GM12878 (cell line): ENCODE data around the gene NAA25. TPM values are rescaled to one million over a fixed set of nuclear protein-coding genes. Genes with fewer than 3 reads are reported as not detected.
A peak's percentile ranks its signal among the peaks of the same experiment; 100 is the strongest.

Source experiments
- BACH1 ChIP-seq: fragments of 450-650 bp; IDR thresholded peaks from 2 replicates; pipeline ENCODE4 v1.6.1; 2017; ENCODE audit warnings: mild to moderate bottlenecking, borderline replicate concordance
- ETV6 ChIP-seq, 2 experiments: fragments of 450-650 bp in 1 of 2; IDR thresholded peaks in 1 of 2; conservative IDR thresholded peaks in 1 of 2; 2 replicates each; pipeline ENCODE4 v1.6.1; 2014; ENCODE audit warnings: antibody characterized with exemption in 1 of 2, borderline replicate concordance in 1 of 2, low read depth in 1 of 2, mild to moderate bottlenecking in 1 of 2, moderate library complexity in 1 of 2
- FOXK2 ChIP-seq: fragments of 450-650 bp; IDR thresholded peaks from 2 replicates; pipeline ENCODE4 v1.6.1; 2017; ENCODE audit warnings: mild to moderate bottlenecking, moderate library complexity
- HDAC6 ChIP-seq: fragments of 200-600 bp; sonication (generic); IDR thresholded peaks from one replicate; pipeline ENCODE4 v1.8.0; 2017; ENCODE audit warnings: antibody characterized with exemption; ENCODE audit not compliant: unreplicated experiment
- HDGF ChIP-seq: fragments of 450-650 bp; IDR thresholded peaks from 2 replicates; pipeline ENCODE4 v1.6.1; 2016; ENCODE audit warnings: antibody characterized with exemption
- KDM1A ChIP-seq: fragments of 200-600 bp; sonication (generic); IDR thresholded peaks from 2 replicates; pipeline ENCODE4 v1.6.1; 2016; ENCODE audit warnings: borderline replicate concordance
- NR2C2 ChIP-seq: IDR thresholded peaks from 2 replicates; pipeline ENCODE4 v1.6.1; 2011; ENCODE audit warnings: borderline replicate concordance, low read depth; ENCODE audit not compliant: control insufficient read depth, insufficient read length
- RFX5 ChIP-seq: IDR thresholded peaks from 2 replicates; pipeline ENCODE4 v1.6.1; 2011; ENCODE audit warnings: low read depth, low read length, improper control_type of control experiment
- RUNX3 ChIP-seq: IDR thresholded peaks from 2 replicates; pipeline ENCODE4 v1.6.1; 2012; ENCODE audit warnings: low read length, inconsistent platforms
- SMARCA5 ChIP-seq: fragments of 450-650 bp; IDR thresholded peaks from 2 replicates; pipeline ENCODE4 v1.6.1; 2017; ENCODE audit warnings: mild to moderate bottlenecking
- SP1 ChIP-seq: IDR thresholded peaks from one replicate; pipeline ENCODE4 v1.6.1; 2011; ENCODE audit warnings: low read depth, low read length
- STAT1 ChIP-seq: fragments of 450-650 bp; conservative IDR thresholded peaks from 2 replicates; pipeline ENCODE4 v1.6.1; 2014; ENCODE audit warnings: antibody characterized with exemption, mild to moderate bottlenecking
- YY1 ChIP-seq: IDR thresholded peaks from 2 replicates; pipeline ENCODE4 v1.6.1; 2011; ENCODE audit warnings: low read depth, mild to moderate bottlenecking, low read length
- ZNF384 ChIP-seq: IDR thresholded peaks from 2 replicates; pipeline ENCODE4 v1.6.1; 2012; ENCODE audit warnings: low read depth, mild to moderate bottlenecking, low read length, improper control_type of control experiment, borderline replicate concordance
- polyA plus RNA-seq, 11 experiments: library from polyadenylated mRNA; depleted of rRNA in 4 of 11; unstranded in 6 of 11; stranded (reverse) in 5 of 11; fragments of >200 nt; fragmentation: Nextera tagmentation in 4 of 11; fragmentation: Illumina TruSeq in 1 of 11; extraction: Ambion mirVana in 4 of 11; extraction: Trizol in 1 of 11; gene quantifications; 1 replicate in 1 of 11; 2 replicates in 10 of 11; pipeline versions ENCODE4 v1.2.1 to v1.2.3, GENCODE V29; 2011 to 2016; ENCODE audit warnings: inconsistent platforms in 2 of 11, missing spikeins in 2 of 11, low read depth in 1 of 11
- total RNA-seq, 4 experiments: library from RNA; depleted of rRNA in 3 of 4; stranded (reverse); fragments of >200 nt in 3 of 4; fragmentation: Illumina TruSeq in 1 of 4; extraction: Trizol in 1 of 4; gene quantifications; 2 replicates each; pipeline versions ENCODE4 v1.2.1 to v1.2.3, GENCODE V29; 2013 to 2021
- TF ChIP-seq, protein P1 (sequence below): fragments of 450-650 bp; IDR thresholded peaks from 2 replicates; pipeline ENCODE4 v1.6.1; 2016; ENCODE audit warnings: mild to moderate bottlenecking, moderate library complexity, borderline replicate concordance
- TF ChIP-seq, protein P2 (sequence below): fragments of 450-650 bp; IDR thresholded peaks from 2 replicates; pipeline ENCODE4 v1.6.1; 2018; ENCODE audit warnings: mild to moderate bottlenecking, low read depth, moderate library complexity; ENCODE audit not compliant: partially characterized antibody
- TF ChIP-seq, protein P3 (sequence below): IDR thresholded peaks from 2 replicates; pipeline ENCODE4 v1.6.1; 2011; ENCODE audit warnings: low read depth, low read length, improper control_type of control experiment, borderline replicate concordance
- TF ChIP-seq, protein P4 (sequence below): fragments of 450-650 bp; IDR thresholded peaks from 2 replicates; pipeline ENCODE4 v1.6.1; 2017; ENCODE audit warnings: mild to moderate bottlenecking

Gene NAA25
- total and polyA plus RNA-seq, 10 of the 15 experiments (the other 5 are each of a cell fraction or from before 2014, with no cell fraction given) = 15.0 to 39.2 (median 29.4) TPM

DNA sequence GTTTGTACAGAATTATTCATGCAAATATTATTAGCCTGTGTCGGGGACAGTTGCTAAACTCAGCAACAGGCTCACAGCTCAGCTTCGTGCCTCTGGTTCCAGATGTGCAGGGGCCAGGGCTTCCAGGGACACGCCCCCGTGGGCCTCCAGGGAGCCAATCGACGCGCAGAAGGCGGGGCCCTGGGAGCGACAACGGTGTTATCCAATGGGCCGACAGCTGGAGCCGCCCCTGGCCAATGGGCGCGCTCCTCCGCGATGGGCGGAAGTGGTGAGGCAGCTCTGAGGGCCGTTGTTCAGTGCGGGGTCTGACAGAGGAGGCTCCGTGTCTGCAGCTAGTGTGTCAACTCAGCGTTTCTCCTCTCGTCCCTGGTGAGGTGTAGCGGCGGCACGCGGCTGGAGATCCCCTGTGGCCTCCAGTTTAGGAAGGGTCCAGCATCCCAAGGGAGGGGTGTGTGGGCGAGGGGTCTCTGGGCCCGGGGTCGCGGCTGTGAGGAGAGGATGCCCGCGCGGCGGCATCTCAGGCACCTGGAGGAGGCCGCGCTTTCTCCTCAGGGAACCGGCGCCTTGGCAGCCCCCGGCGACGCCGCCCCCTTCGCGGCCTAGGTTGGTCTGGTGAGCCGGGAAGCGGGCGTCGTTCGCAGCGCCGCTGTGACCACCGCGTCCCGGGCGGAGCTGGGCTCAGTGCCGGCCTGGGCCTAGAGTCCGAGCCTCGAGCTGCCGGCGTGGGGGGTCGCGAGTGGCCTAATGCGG is 16.8 kb upstream of the NAA25 start, which contains the start of gene TRAFD1 (continued):
- TF ChIP-seq, protein P1, sequence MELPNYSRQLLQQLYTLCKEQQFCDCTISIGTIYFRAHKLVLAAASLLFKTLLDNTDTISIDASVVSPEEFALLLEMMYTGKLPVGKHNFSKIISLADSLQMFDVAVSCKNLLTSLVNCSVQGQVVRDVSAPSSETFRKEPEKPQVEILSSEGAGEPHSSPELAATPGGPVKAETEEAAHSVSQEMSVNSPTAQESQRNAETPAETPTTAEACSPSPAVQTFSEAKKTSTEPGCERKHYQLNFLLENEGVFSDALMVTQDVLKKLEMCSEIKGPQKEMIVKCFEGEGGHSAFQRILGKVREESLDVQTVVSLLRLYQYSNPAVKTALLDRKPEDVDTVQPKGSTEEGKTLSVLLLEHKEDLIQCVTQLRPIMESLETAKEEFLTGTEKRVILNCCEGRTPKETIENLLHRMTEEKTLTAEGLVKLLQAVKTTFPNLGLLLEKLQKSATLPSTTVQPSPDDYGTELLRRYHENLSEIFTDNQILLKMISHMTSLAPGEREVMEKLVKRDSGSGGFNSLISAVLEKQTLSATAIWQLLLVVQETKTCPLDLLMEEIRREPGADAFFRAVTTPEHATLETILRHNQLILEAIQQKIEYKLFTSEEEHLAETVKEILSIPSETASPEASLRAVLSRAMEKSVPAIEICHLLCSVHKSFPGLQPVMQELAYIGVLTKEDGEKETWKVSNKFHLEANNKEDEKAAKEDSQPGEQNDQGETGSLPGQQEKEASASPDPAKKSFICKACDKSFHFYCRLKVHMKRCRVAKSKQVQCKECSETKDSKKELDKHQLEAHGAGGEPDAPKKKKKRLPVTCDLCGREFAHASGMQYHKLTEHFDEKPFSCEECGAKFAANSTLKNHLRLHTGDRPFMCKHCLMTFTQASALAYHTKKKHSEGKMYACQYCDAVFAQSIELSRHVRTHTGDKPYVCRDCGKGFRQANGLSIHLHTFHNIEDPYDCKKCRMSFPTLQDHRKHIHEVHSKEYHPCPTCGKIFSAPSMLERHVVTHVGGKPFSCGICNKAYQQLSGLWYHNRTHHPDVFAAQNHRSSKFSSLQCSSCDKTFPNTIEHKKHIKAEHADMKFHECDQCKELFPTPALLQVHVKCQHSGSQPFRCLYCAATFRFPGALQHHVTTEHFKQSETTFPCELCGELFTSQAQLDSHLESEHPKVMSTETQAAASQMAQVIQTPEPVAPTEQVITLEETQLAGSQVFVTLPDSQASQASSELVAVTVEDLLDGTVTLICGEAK = peak; percentile 81; the same call in 1 of the 2 replicates
- TF ChIP-seq, protein P2, sequence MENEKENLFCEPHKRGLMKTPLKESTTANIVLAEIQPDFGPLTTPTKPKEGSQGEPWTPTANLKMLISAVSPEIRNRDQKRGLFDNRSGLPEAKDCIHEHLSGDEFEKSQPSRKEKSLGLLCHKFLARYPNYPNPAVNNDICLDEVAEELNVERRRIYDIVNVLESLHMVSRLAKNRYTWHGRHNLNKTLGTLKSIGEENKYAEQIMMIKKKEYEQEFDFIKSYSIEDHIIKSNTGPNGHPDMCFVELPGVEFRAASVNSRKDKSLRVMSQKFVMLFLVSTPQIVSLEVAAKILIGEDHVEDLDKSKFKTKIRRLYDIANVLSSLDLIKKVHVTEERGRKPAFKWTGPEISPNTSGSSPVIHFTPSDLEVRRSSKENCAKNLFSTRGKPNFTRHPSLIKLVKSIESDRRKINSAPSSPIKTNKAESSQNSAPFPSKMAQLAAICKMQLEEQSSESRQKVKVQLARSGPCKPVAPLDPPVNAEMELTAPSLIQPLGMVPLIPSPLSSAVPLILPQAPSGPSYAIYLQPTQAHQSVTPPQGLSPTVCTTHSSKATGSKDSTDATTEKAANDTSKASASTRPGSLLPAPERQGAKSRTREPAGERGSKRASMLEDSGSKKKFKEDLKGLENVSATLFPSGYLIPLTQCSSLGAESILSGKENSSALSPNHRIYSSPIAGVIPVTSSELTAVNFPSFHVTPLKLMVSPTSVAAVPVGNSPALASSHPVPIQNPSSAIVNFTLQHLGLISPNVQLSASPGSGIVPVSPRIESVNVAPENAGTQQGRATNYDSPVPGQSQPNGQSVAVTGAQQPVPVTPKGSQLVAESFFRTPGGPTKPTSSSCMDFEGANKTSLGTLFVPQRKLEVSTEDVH = no peak
- TF ChIP-seq STAT1 = no peak
- TF ChIP-seq SP1 = peak; percentile 100
- TF ChIP-seq ETV6 (conservative IDR thresholded peaks at IDR 0.05 in 1 of 2, IDR thresholded peaks at IDR 0.05 in 1 of 2; ENCODE audit: borderline replicate concordance in 1 of 2, low read depth in 1 of 2) = no peak
- peak; percentile 57 for TF ChIP-seq HDGF
- TF ChIP-seq RFX5 = peak; percentile 65; the same call in 1 of the 2 replicates
- no peak for TF ChIP-seq NR2C2
- TF ChIP-seq KDM1A = no peak
- peak; percentile 60 for TF ChIP-seq BACH1
- TF ChIP-seq SMARCA5 = peak; percentile 72
- peak; percentile 47; the same call in 1 of the 2 replicates for TF ChIP-seq YY1
- TF ChIP-seq HDAC6 = no peak
- TF ChIP-seq, protein P3, sequence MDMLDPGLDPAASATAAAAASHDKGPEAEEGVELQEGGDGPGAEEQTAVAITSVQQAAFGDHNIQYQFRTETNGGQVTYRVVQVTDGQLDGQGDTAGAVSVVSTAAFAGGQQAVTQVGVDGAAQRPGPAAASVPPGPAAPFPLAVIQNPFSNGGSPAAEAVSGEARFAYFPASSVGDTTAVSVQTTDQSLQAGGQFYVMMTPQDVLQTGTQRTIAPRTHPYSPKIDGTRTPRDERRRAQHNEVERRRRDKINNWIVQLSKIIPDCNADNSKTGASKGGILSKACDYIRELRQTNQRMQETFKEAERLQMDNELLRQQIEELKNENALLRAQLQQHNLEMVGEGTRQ = no peak
- TF ChIP-seq, protein P4, sequence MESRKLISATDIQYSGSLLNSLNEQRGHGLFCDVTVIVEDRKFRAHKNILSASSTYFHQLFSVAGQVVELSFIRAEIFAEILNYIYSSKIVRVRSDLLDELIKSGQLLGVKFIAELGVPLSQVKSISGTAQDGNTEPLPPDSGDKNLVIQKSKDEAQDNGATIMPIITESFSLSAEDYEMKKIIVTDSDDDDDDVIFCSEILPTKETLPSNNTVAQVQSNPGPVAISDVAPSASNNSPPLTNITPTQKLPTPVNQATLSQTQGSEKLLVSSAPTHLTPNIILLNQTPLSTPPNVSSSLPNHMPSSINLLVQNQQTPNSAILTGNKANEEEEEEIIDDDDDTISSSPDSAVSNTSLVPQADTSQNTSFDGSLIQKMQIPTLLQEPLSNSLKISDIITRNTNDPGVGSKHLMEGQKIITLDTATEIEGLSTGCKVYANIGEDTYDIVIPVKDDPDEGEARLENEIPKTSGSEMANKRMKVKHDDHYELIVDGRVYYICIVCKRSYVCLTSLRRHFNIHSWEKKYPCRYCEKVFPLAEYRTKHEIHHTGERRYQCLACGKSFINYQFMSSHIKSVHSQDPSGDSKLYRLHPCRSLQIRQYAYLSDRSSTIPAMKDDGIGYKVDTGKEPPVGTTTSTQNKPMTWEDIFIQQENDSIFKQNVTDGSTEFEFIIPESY = no peak
- TF ChIP-seq FOXK2 = no peak
- peak; percentile 68 for TF ChIP-seq RUNX3
- no peak for TF ChIP-seq ZNF384
